Measurements from ENCODE around the gene TPRA1. TPM values are rescaled to one million over a fixed set of nuclear protein-coding genes. Genes with fewer than 3 reads are reported as not detected.

The TPRA1 gene
- total and polyA plus RNA-seq, 9 of the 15 experiments (the other 6 are each of a cell fraction or from before 2014, with no cell fraction given), result 0.66 to 21.5 (median 11.1) TPM

DNA sequence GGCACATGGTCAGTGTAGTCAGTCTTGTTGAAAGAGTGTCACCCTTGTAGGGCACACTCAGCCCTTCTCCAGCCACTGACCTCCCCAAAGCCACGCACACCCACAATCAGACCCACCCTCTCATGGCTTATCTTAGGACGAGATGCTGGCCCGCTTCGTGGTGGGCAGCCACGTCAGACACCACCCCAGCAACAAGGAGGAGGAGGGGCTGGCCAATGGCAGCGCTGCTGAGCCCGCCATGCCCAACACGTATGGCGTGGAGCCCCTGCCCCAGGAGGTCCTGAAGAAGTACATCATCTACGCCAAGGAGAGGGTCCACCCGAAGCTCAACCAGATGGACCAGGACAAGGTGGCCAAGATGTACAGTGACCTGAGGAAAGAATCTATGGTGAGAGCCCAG, 28.4 kb upstream of the TPRA1 start:
- Histone ChIP-seq H3K36me3 (ENCODE audit: control insufficient read depth, insufficient read depth, low read length) (peaks cover 83% of the 10 kb centered on the region; the same call in 2 of the 3 replicates), H3K4me2 (ENCODE audit: insufficient read depth, low read length) (no peak overlapping the region), H4K20me1 (replicated peaks; ENCODE audit: control insufficient read depth, insufficient read depth, low read length) (no peaks in the 10 kb centered on the region; the same call in none of the 2 replicates), H2AFZ (ENCODE audit: low read depth, low read length) (no peak overlapping the region), H3K27me3 (ENCODE audit: control insufficient read depth in 2 of 2, insufficient read depth in 2 of 2, low read length in 2 of 2) (no peaks in the 10 kb centered on the region), H3K9me3 (replicated peaks; ENCODE audit: control insufficient read depth, insufficient read depth, low read depth, low read length) (no peaks in the 10 kb centered on the region), H3K4me1 (replicated peaks in 1 of 2; ENCODE audit: control insufficient read depth in 2 of 2, insufficient read depth in 2 of 2, low read length in 2 of 2) (no peaks in the 10 kb centered on the region), H3K27ac (ENCODE audit: extremely low read depth, low read depth, low read length) (no peak overlapping the region), H3K9me1 (ENCODE audit: control insufficient read depth, insufficient read depth, low read length) (no peaks in the 10 kb centered on the region), H3K79me2 (ENCODE audit: control insufficient read depth, insufficient read depth, low read length) (no peaks in the 10 kb centered on the region), H3K9ac (ENCODE audit: insufficient read depth in 1 of 2, low read depth in 2 of 2, low read length in 2 of 2) (no peak overlapping the region), H3K4me3 (no peak overlapping the region)
- TF ChIP-seq MCM2 (IDR thresholded peaks at IDR 0.05; ENCODE audit: low read depth) (no peak), POLR2G (IDR thresholded peaks at IDR 0.05; ENCODE audit: low read depth, low read length) (peak; percentile 48; the same call in 1 of the 2 replicates)
- in situ Hi-C loops (cut with MboI) (no loop called here), intact Hi-C loops (cut with micrococcal nuclease) (no loop called here)
- ATAC-seq (no peak), DNase-seq (ENCODE audit: extremely low read depth in 1 of 4, low spot score in 3 of 4) (no peak), FAIRE-seq (no peak)
- no TSS peak for BruUV-seq (replicated peaks)
- ChIA-PET CTCF (ENCODE audit: low intra/inter-chr PET ratio) (no interaction called here), POLR2A (no interaction called here)
- WGBS (ENCODE audit: insufficient coverage, low coverage, missing lambda C conversion rate), result 87% methylated on average over 5 of the region's 11 CpGs

DNA sequence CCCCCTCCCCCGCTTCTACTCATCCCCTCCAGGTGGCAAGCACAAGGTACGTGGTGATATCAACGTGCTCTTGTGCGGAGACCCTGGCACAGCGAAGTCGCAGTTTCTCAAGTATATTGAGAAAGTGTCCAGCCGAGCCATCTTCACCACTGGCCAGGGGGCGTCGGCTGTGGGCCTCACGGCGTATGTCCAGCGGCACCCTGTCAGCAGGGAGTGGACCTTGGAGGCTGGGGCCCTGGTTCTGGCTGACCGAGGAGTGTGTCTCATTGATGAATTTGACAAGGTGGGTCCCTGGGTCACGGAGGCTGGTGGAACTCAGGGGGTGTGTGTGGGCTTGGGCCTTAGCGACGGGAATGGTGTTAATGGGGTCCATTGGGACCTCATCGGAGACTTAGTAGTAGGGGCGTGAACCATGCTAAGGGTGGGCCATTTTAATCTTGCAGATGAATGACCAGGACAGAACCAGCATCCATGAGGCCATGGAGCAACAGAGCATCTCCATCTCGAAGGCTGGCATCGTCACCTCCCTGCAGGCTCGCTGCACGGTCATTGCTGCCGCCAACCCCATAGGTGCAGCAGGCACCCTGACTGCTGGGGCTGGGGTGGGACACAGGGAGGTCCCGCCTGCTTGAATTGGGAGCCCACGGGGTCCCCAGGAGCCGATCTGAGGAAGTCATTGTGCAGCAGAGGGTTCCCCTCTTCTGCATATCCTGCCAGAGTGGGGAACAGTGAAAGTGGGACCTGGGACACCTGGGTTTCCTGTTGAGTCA, 26.5 kb upstream of the TPRA1 start:
- CTCF ChIA-PET (ENCODE audit: low intra/inter-chr PET ratio), result no interaction called here
- DNase-seq (ENCODE audit: extremely low read depth in 1 of 4, low spot score in 3 of 4) (no peak), FAIRE-seq (no peak), ATAC-seq (no peak)
- POLR2A ChIA-PET, result no interaction called here
- Histone ChIP-seq H3K79me2 (ENCODE audit: control insufficient read depth, insufficient read depth, low read length) (no peaks in the 10 kb centered on the region; the same call in 2 of the 3 replicates), H3K27me3 (ENCODE audit: control insufficient read depth in 2 of 2, insufficient read depth in 2 of 2, low read length in 2 of 2) (no peaks in the 10 kb centered on the region), H3K9me3 (replicated peaks; ENCODE audit: control insufficient read depth, insufficient read depth, low read depth, low read length) (no peaks in the 10 kb centered on the region), H3K4me2 (ENCODE audit: insufficient read depth, low read length) (no peak overlapping the region), H4K20me1 (replicated peaks; ENCODE audit: control insufficient read depth, insufficient read depth, low read length) (no peaks in the 10 kb centered on the region; the same call in none of the 2 replicates), H2AFZ (ENCODE audit: low read depth, low read length) (no peak overlapping the region), H3K4me1 (replicated peaks in 1 of 2; ENCODE audit: control insufficient read depth in 2 of 2, insufficient read depth in 2 of 2, low read length in 2 of 2) (no peaks in the 10 kb centered on the region), H3K9me1 (ENCODE audit: control insufficient read depth, insufficient read depth, low read length) (no peaks in the 10 kb centered on the region), H3K36me3 (ENCODE audit: control insufficient read depth, insufficient read depth, low read length) (peaks cover 97% of the 10 kb centered on the region; the same call in 2 of the 3 replicates), H3K27ac (ENCODE audit: extremely low read depth, low read depth, low read length) (no peak overlapping the region), H3K9ac (ENCODE audit: insufficient read depth in 1 of 2, low read depth in 2 of 2, low read length in 2 of 2) (peak overlapping the region in 1 of 2 experiments; percentile 58; a peak in 1 of 4 replicates), H3K4me3 (no peak overlapping the region)
- intact Hi-C loops (cut with micrococcal nuclease) (no loop called here), in situ Hi-C loops (cut with MboI) (no loop called here)
- WGBS (ENCODE audit: insufficient coverage, low coverage, missing lambda C conversion rate), result 95% methylated on average over 20 of the region's 26 CpGs
- BruUV-seq (replicated peaks), result no TSS peak
- TF ChIP-seq RBFOX2 (IDR thresholded peaks at IDR 0.05; ENCODE audit: low read depth, low read length), result 0 out of 2 replicates have a peak, but pooled peaks have one; percentile 17
- no peak for TF ChIP-seq CBFB (CRISPR knock-in tag; IDR thresholded peaks at IDR 0.05)
